ENCODE measurements around the gene WDR7.

WDR7 gene

GRCh38 chr18:57073501-57074187, 422.5 kb downstream of the WDR7 start:
- Mint-ChIP-seq H3K27me3 (peaks cover 3% of the 10 kb centered on the region), H3K4me3 (no peak overlapping the region), H3K4me1 (peaks cover 5% of the 10 kb centered on the region), H3K27ac (no peak overlapping the region), H3K9me3 (no peaks in the 10 kb centered on the region), H3K36me3 (no peaks in the 10 kb centered on the region)

DNA sequence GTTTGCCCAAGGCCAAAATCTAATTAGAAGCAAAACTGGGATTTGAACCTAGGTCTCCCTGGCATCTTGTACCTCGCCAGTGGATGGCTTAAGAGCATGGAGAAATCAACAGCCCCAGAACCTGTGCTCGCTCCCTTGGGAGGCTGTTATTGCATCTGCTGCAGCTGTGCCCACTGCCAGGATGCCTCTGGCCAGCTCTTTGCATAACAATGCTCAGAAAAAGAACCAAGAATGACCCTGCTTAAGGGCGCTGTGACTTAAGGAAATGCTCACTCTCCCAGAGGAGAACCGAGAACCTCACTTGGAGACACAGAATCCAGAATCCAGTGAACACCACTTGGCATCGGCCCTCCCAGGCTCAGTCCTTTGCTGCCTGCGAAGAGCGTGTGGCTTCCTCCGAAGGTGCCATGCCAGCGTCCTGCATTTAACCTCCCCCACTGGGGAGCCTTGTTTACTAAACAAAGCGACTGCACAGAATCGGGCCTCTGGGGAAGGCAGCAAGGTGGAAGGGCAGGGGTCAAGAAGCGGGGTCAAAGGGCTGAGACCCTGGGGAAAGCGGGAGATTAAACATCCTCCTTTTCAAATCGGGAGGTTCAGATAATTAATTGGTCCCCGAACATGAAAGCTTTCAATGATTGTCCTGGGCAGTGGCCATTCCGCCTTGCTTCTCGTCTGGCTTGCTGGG, 424.7 kb downstream of the WDR7 start:
- Mint-ChIP-seq H3K27ac (no peak overlapping the region), H3K36me3 (no peaks in the 10 kb centered on the region), H3K4me1 (peaks cover 5% of the 10 kb centered on the region), H3K27me3 (peaks cover 6% of the 10 kb centered on the region), H3K4me3 (no peak overlapping the region), H3K9me3 (no peaks in the 10 kb centered on the region)

DNA sequence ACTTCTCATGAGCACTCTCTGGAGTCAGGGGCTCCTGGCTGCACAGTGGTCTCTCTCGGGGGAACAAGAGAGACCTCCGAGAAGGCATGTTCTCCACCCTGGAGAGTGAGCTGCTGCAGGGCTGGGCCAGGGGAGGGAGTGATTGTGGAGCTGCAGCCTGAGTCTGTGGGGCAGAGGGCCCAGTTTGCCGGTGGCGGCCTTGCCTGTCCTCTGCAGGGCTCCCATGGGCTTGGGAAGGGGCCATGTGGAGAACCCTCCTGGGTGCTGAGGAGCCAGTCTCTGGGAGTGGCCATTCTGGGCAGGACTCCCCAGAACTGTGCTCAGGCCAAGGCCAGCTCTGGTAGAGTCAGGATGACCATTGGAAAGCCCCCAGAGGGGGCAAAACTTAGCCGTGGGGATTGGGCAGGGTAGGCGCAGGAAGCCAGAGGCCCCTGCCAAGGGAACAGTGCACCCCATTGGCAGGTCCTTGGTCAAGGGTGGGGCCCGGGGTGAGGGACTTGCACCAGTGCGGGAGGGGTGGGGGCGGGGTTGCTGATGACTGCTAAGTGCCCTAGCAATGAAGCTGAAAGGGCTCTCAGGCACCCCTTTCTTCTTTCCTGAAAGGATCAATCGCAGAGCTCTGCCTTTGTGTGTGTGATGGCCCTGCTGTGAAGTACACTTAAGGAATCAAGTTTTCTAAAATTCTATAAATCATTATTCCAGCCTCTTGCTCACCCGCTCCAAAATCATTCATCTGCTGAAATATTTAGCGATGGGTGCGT, 426.0 kb downstream of the WDR7 start:
- no peak overlapping the region for H3K27ac Mint-ChIP-seq

GRCh38 chr18:57077786-57078552, 426.8 kb downstream of the WDR7 start:
- Mint-ChIP-seq H3K27ac (no peak overlapping the region), H3K27me3 (peaks cover 9% of the 10 kb centered on the region), H3K4me1 (peaks cover 5% of the 10 kb centered on the region), H3K9me3 (no peaks in the 10 kb centered on the region), H3K36me3 (no peaks in the 10 kb centered on the region), H3K4me3 (no peak overlapping the region)

More for the DNA sequence above, 426.0 kb downstream of the WDR7 start:
- Mint-ChIP-seq H3K27me3 (peaks cover 6% of the 10 kb centered on the region), H3K4me1 (peaks cover 5% of the 10 kb centered on the region), H3K4me3 (no peak overlapping the region), H3K36me3 (no peaks in the 10 kb centered on the region), H3K9me3 (no peaks in the 10 kb centered on the region)

DNA sequence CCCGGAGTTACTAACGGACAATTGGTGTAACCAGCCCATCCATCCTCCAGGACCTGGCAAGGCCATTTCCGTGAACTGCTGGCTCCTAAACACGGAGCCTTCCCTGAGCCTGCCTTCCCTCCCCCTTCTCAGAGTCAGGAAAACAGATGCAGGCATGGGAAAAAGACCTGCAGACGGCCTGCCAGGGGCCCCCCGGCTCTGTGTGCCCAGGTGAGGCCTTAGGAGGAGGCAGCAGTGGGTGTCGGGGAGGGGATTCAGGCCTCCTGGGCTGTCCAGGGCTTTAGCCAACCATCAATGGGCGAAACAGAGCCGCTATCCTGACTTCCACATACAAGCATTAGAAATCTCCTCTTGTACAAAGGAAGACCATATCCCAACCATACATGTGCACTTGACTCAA, 427.5 kb downstream of the WDR7 start:
- H3K36me3 Mint-ChIP-seq = no peaks in the 10 kb centered on the region
- peaks cover 5% of the 10 kb centered on the region for H3K4me1 Mint-ChIP-seq
- no peak overlapping the region for H3K27ac Mint-ChIP-seq
- H3K4me3 Mint-ChIP-seq = no peak overlapping the region
- no peaks in the 10 kb centered on the region for H3K9me3 Mint-ChIP-seq
- H3K27me3 Mint-ChIP-seq = peaks cover 9% of the 10 kb centered on the region

- Mint-ChIP-seq H3K27ac (no peak overlapping the region), H3K4me3 (no peak overlapping the region), H3K9me3 (no peaks in the 10 kb centered on the region), H3K27me3 (peaks cover 16% of the 10 kb centered on the region), H3K4me1 (peaks cover 18% of the 10 kb centered on the region), H3K36me3 (no peaks in the 10 kb centered on the region)
These were observed 429.3 kb downstream of the WDR7 start for GRCh38 chr18:57080479-57080878.

- Mint-ChIP-seq H3K9me3 (no peaks in the 10 kb centered on the region), H3K4me1 (peaks cover 18% of the 10 kb centered on the region), H3K36me3 (no peaks in the 10 kb centered on the region), H3K4me3 (no peak overlapping the region), H3K27me3 (peaks cover 18% of the 10 kb centered on the region), H3K27ac (no peak overlapping the region)
These were observed 430.7 kb downstream of the WDR7 start for GRCh38 chr18:57081899-57082298.

DNA sequence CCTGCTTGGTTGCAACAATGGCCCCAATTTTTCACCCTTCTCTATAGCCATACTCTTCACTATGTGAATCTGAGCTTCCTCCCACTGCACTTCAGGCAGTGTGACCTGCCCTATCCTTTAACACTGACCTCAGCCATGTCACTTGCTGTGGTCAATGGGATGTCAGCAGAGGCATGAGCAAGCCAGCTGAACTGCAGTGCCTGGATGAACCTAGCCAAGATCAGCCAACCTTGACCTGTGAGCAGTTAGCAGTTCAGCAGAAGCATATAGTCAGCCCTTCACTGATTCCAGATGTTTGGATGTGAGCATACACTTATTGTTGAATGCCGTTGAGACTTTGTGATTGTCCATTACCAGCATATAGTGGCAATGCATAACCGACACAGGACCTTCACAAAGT, 432.3 kb downstream of the WDR7 start:
- H3K4me3 Mint-ChIP-seq = no peak overlapping the region
- H3K9me3 Mint-ChIP-seq = no peaks in the 10 kb centered on the region
- H3K27ac Mint-ChIP-seq = no peak overlapping the region
- peaks cover 13% of the 10 kb centered on the region for H3K4me1 Mint-ChIP-seq
- no peaks in the 10 kb centered on the region for H3K36me3 Mint-ChIP-seq
- peaks cover 18% of the 10 kb centered on the region for H3K27me3 Mint-ChIP-seq

DNA sequence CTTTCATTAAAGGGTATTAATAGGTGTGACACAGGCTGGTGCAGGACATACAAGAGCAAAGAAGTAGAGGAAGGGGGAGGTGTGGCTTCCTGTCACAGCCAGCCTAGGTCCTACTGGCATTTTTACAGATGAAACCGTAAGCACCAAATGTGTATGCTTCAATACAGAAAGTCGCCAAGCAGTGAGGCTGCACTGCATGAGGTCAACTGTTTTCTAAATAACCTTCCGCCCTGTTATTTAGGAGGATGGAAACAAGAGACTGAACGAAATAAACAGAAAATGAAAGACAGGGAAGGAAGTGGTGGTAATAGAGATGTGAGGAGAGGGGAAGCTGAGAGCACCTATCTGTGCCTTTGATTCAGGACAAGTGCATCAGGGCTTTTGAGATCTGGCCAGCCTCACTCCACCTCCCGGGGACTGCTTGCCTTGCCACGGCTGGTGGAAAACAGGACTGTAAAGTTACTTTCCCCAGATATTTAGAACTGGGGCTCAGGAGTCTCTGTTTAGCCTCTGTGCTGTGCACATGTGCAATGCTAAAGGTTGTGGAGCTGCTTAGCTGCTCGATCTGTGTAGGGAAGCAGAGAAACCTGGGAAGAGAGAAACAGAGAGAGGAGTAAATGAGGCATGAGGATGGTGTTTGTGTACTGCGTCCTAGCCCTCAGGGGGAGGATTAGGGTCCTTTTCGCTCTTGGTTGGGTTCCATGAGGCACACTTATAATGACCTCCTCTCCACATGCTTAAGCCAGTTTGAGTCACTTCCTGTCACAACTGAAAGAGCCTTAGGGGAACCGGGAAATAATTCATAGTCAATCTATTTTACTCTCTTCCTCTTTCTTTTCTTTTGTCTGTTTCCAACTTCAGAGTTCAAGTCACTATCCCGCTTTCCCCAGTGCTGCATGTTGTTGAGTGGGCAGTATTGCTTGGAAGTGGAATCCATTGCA, 433.4 kb downstream of the WDR7 start:
- H3K4me3 Mint-ChIP-seq = peak overlapping the region; percentile 8
- no peak overlapping the region for H3K27ac Mint-ChIP-seq
- H3K9me3 Mint-ChIP-seq = no peaks in the 10 kb centered on the region
- H3K36me3 Mint-ChIP-seq = no peaks in the 10 kb centered on the region
- H3K27me3 Mint-ChIP-seq = peaks cover 18% of the 10 kb centered on the region
- peaks cover 13% of the 10 kb centered on the region for H3K4me1 Mint-ChIP-seq

- Mint-ChIP-seq H3K4me1 (peaks cover 13% of the 10 kb centered on the region), H3K36me3 (no peaks in the 10 kb centered on the region), H3K27me3 (peaks cover 18% of the 10 kb centered on the region), H3K27ac (no peak overlapping the region), H3K9me3 (no peaks in the 10 kb centered on the region), H3K4me3 (no peak overlapping the region)
These were observed 434.2 kb downstream of the WDR7 start for GRCh38 chr18:57085371-57085770.

DNA sequence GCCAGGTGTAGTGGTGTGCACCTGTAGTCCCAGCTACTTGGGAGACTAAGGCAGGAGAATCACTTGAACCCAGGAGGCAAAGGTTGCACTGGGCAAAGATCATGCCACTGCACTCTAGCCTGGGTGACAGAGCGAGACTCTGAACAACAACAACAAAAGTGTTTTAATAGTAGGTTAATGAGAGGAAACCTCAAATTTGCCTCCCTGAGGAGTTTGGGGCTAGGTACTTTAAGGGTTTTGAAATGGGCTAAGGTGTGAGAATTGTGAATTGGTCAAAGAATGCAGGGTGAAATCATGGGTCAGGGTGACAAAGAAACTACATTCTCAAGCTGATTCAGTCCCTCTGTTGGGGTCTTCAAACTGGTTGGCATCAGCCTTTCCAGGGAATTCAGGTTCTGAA, 435.0 kb downstream of the WDR7 start:
- Mint-ChIP-seq H3K27me3 (peaks cover 15% of the 10 kb centered on the region), H3K4me1 (peaks cover 13% of the 10 kb centered on the region), H3K27ac (no peak overlapping the region), H3K4me3 (no peak overlapping the region), H3K36me3 (no peaks in the 10 kb centered on the region), H3K9me3 (no peaks in the 10 kb centered on the region)
